Kidney glomerular epithelial cell (primary cell): Measurements from ENCODE around the gene PTPRN2.
"Not testable (repeated sequence)": the region's sequence is repeated elsewhere in the genome, so short reads cannot be mapped to it uniquely, and the experiment has no call there.

Experiments
- DNase-seq: peaks from one replicate; lab custom pipeline; 2025; lab: John Stamatoyannopoulos, UW

The PTPRN2 gene

DNA sequence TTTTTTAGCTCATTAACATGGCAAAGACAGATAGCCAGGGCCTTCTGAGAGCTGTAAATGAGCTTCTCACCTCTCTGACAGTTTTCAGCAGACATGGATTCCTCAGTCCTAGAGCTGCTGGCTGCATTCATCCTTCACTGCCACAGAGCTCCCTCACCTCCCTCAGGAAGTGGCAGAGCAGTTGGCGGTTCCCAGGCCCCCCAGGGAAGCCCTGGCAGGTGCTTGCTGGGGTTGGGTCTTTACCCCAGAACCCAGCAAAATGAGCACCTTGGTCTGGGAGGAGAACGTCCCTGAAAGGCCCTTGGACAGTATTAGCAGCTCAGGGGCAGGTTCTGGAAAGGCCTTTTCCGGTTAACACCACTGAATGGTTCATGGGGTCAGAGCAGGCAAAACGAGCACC, 288.0 kb downstream of the PTPRN2 start:
- DNase-seq: no peak

DNA sequence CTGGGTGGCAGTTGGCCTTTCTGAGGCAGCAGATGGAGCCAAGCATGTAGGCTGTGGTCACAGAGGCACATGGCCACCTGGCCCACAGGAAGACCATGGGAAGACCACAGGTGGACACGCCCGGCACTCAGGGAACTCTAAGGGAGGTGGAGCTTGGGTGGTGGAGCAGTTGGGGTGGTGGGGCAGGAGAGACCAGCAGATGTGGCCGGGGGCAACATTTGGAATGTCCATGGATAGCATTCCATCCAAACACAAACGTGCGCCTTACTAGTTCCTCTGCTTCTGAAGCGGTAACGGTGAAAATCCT, 290.9 kb downstream of the PTPRN2 start:
- no peak for DNase-seq

DNA sequence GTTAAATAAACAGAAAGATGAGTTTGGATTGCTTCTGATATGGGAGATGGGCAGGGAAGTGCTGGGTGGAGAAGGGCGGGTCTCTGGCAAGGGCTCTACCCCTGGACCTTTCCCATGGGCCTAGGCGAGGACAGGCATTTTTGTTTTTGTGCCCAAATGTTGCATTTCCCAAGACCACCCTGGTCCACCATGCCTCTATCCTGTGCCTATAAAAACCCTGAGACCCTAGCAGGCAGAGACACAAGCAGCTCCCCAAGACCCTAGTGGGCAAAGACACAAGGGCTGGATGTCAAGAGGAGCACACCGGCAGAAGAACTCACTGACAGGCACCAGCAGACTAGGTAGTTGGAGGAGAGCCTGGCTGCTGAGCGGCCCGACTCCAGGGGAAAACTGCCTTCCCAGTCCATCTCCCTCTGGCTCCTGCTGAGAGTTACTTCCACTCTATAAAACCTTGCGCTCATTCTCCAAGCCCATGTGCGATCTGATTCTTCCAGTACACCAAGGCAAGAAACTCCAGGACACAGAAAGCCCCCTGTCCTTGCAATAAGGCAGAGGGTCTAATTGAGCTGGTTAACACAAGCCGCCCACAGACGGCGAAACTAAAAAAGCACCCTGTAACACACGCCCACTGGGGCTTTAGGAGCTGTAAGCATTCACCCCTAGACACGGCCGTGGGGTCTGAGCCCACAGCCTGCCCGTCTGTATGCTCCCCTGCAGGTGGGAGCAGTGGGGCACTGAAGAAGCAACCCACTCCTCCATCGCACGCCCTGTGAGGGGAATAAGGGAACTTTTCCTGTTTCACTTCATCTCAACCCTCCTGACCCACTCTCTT, 291.4 kb downstream of the PTPRN2 start:
- no peak for DNase-seq

DNA sequence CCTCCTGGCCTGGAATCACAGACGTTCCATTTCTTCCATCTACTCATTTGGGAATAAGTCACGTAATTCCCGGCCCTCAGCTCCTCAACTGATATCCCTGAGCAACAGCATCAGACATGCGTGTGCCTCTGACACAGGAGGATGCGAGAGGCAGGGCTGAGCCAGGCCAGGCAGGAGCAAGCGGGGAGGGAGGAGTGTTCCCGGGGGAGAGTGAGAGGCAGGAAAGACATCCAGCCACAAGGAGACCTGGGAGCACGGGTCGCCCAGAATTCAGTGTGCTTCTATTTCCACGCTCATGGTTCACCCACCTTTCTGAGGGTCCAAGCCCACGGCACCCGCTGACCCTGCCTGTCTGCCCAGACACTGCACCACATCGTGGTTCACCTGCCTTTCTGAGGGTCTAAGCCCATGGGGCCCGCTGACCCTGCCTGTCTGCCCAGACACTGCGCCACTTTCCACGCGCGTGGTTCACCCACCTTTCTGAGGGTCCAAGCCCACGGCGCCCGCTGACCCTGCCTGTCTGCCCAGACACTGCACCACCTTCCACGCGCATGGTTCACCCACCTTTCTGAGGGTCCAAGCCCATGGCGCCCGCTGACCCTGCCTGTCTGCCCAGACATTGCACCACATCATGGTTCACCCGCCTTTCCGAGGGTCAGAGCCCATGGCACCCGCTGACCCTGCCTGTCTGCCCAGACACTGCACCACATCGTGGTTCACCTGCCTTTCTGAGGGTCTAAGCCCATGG, 293.0 kb downstream of the PTPRN2 start:
- DNase-seq: not testable (repeated sequence)

DNA sequence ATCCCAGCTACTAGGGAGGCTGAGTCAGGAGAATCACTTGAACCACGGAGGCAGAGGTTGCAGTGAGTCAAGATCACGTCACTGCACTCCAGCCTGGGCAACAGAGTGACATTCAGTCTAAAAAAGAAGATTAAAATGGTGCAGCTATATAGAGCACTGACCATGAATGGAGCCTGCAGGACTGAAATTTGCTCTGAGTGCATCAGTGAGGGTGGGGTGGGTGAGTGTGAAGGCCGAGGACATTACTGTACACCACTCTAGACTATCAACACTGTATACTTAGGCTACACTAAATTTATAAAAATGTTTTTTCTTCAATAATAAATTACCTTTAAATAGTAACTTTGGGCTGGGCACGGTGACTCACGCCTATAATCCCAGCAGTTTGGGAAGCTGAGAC, 294.7 kb downstream of the PTPRN2 start:
- no peak for DNase-seq

DNA sequence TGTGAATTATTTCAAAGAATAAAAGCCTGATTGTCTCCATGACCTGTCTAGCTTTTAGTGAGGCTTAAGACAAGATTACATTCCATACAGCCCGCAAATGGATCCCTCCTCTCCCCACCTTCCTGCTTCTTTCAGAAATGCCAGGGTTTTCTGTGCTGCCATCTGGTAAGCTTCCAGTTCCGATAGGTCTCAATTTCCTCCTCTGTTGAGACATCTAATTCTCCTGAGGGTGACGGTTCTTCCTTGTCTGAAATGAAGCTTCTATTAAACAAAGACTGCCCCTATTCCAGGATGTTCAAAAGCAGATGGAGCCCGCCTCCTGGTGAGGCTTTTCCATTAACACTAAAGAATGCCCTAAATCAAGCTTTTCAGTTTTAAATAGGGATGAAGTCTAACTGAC, 295.6 kb downstream of the PTPRN2 start:
- DNase-seq: no peak

DNA sequence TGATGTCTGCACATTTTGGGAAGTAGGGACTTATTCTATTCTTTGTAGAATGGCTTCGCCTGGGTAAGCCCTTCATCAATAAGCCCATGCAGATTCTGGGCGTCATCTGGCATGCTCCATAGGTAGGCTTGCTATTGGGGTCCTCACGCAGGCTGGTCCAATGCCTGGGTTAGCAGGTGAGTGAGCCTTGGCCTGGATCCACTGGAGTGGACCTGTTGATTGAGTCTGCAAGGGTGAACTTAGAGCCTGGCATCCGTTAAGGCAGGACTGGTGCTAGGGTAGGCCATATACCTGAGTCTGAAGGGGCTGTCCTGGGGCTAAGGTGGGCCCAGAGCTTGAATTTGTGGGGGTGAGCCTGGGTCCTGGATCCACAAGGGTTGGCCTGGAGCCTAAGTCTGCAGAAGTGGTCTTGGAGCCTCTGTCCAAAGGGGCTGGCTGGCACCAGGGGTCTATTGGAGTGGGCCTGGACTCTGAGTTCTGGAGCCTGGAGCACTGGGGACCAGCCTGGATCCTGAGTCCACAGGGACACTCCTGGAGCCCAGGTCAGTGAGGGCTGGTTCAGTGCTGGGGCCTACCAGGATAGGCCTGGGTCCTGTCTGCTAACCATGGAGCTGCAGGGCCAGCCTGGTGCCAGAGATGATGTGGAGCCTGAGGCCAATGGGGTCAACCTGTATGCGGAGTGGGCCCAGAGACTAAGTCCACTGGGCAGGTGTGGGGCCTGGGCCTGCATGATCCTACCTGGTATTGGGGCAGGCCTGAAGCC, 297.7 kb downstream of the PTPRN2 start:
- DNase-seq: no peak

DNA sequence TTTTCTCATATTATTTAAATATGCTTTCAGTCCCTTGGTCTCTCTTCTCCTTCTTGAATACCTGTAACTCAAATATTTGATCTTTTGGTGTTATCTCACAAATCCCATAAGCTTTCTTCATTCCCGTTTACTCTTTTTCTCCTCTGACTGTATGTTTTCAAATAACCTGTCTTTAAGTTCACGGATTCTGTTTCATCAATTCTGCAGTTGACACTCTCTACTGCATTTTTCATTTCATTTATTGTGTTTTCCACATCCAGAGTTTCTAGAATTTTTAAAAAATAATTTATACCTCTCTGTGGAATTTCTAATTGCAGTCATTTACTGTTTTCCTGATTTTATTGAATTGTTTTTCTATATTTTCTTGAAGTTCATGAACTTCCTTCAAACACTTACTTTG, 298.4 kb downstream of the PTPRN2 start:
- DNase-seq: no peak

DNA sequence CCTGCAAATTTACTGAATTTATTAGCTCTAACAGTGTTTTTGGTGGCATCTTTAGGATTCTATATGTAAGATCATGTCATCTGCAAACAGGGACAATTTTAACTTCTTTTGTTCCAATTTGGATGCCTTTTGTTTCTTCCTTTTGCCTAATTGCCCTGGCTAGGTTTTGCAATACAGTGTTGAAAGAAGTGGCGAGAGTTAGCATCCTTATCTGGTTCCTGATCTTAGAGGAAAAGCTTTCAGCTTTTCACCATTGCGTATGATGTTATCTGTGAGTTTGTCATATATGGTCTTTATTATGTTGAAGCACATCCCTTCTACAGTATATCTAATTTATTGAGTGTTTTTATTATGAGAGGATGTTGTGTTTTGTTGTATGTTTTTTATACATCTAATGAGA, 301.4 kb downstream of the PTPRN2 start:
- no peak for DNase-seq

DNA sequence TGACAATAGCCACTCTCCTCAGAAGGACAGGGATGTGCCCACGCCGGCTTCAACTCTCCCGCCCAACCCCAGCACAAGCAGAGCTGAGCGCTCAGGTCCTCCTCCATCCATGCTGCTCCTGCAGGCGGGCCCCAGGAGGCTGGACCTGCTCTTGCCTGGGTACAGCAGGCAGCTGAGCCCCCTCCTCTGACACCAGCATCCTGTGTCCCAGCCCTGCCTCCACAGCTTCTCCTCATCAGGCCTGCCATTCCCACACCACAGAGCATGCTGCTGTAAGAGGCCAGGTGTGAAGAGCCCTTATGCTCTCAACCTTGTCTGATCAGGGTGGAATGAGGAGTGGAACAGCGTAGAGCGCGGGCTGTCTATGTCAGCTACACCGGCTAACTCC, 302.2 kb downstream of the PTPRN2 start:
- DNase-seq: no peak

DNA sequence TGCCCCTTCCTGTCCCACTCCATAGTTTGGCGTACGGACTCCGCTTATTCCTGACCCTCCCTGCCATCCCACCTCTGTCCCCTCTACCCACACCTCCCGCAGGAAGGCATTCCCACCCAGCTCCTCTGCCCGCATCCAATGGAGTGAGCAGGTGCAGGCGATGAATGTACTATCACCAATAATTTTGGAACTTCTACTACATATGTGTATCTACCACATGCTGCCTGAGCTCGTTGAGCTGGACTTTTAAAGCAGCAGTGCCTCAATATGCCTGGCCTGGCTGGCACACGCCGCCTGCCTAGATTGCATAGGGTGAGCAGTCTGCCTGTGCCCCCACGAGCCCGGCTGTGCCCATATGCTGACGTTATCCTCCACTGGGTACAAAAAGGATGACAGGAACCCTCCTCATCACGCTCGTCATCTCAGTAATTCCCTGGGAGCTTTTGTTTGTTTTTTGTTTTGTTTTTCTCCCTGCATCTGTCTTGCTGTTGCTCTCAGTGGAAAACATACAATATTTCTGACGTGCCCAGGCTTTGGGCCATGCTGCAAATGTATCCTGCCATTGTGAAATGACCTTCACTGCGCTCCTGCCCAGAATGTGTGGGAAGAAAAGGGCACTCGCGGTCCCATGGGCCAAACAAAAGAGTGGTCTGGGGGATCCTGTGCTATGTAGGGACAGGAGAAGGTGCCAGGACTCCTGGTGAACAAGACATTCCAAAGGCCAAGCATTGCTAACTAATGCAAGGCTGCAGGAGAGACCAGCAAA, 302.8 kb downstream of the PTPRN2 start:
- no peak for DNase-seq

DNA sequence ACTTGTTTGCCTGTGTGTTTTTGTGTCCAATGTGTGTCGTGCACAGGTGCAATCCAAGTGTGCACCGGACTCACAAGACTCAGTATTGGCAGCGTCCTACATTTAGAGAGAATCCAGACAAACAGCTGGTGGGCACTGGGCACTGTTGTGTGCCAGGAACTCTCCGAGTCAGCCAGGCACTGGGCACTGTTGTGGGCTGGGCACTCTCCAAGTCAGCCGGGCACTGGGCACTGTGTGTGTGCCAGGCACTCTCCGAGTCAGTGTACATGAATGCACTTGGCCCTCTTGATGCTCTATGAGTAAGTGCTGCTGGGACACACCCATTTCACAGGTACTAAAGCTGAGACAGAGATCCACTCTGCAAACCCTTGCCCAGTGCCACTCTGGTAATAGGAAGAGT, 303.5 kb downstream of the PTPRN2 start:
- DNase-seq: no peak

DNA sequence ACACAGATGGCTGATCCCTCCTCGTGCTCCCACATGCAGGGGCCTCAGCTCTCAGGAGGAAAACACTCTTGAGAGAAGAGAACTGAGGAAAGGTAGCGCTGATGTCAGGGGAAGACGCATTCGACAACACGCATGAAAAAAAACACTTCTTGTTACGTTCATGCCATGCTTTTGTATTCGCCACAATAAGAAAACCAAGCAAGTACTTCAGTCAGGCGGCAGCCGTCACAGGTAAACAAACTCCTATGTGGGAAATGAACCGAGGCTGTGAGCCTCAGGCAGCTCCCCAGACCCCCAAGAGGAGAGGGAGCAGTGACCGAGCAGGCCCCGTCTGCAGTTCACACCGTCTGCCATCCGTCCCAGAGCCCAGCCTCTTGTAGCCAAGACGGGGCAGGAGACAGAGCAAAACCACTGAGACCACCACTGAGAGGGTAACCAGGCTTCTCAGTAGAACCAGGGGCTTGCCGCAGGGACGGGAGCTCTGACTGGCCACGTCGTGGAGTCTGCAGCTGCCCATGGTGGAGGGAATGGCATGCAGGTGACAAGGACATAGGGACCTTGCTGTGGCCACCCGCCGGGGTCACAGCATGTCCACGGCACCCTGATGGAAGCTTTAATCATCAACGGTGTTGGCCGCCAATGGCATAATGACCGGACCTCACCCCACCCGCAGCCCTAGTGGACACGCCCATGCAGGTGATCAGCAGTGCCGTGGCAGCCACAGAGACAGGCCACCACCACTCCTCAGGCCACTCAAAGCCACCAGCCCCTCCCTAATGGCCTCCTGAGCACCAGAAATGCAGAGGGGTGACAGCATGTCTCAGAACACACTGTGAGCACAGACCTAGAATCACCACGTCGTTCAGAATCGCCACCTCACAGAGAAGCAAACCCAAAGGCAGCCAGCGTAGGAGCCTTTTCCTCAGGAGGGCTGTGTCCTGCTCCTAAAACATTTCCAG, 304.3 kb downstream of the PTPRN2 start:
- no peak for DNase-seq

DNA sequence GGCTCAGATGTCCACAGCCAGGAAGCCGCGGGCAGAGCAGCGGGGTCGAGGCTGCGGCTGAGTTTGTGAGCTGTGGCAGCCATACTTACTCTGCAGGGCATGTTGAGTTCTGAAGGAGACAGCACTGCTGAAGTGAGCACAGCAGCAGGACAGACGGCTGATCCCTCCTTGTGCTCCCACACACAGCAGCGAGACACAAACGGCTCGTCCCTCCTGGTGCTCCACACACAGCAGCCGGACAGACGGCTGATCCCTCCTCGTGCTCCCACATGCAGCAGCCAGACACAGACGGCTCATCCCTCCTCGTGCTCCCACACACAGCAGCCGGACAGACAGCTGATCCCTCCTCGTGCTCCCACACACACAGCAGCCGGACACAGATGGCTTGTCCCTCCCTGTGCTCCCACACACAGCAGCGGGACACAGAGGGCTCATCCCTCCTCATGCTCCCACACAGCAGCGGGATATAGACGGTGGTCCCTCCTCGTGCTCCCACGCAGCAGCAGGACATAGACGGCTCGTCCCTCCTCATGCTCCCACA, 305.1 kb downstream of the PTPRN2 start:
- no peak for DNase-seq

DNA sequence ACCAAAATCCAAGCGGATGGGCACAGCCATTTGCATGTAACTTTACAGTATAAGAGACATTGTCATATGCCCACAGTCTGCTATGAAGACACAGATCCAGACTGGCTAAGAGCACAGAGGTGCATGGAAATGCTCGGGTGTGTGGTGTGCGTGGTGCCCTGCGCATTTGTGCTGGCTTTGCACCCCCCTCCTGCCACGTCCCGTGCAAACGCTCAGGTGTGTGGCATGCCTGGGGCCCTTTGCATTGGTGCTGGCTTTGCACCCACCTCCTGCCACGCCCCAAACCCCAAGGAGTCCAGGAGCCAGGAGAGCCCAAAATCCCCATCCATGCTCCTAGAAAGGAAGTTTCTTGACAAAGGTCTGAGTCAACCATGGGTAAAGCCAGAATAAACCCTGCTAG, 306.2 kb downstream of the PTPRN2 start:
- DNase-seq: no peak

DNA sequence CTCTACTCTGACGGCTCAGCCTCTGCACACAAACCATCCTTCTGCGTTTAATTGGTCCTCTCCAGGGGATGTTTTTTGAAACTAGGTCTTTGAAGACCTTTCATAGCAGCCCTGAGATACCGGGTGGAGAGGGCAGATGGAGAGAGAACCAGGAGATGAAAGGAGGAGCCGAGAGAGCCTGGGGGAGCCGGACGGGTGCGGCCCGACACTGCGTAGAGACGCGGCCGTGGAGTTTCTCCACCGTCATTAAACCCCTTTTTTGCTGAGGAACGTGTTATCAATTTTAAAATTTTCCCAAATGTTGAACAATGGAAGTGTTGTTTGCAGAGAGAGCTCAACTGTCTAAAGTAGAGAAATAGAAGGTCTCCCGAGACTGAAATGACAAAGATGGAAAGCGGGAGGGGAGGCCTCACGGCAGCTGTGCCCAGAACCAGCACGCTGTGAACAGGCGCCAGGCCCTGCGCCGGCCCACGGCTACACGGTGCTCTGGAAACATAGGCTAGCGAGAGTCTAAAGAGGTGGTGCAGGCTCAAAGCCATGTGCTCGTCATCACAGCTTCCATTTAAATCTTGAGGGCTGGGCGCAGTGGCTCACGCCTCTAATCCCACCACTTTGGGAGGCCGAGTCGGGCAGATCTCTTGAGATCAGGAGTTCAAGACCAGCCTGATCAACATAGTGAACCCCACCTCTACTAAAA, 307.0 kb downstream of the PTPRN2 start:
- no peak for DNase-seq

DNA sequence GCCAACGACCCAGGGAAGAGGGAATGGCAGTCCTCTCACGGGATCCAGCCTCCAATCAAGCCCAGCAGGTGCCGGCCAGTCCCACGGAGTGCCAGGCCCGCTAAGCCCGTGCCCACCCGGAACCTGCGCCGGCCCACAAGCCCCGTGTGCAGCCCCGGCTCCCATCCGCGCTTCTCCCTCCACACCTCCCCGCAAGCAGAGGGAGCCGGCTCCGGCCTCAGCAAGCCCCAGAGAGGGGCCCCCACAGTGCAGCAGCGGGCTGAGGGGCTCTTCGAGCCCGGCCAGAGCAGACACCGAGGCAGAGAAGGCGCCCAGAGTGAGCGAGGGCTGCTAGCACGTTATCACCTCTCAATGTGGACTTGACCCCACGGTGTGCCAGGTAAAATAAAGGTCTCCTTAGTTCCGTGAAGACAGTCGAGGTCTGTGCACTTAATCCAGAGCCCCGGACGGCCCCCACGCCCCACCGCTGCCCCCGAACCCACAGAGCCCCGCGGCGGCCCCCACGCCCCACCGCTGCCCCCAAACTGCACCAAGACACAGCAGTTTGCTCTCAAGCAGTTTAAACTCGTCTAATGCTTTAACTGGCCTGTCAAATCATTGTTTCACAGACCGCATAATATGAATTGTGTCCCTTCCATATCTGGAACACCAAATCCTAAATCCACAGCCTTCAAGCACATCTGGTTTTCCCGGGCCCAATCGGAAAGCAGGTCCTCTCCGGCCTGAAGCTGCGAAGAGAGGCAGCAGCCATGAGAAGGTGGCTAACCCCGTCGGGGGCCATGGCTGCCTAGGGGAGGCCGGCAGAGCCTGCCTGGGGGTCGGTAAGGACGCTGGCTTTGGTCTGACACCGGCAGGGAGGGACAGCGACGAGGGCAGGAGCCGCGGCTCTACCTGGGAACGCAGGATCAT, 307.8 kb downstream of the PTPRN2 start:
- DNase-seq: no peak

DNA sequence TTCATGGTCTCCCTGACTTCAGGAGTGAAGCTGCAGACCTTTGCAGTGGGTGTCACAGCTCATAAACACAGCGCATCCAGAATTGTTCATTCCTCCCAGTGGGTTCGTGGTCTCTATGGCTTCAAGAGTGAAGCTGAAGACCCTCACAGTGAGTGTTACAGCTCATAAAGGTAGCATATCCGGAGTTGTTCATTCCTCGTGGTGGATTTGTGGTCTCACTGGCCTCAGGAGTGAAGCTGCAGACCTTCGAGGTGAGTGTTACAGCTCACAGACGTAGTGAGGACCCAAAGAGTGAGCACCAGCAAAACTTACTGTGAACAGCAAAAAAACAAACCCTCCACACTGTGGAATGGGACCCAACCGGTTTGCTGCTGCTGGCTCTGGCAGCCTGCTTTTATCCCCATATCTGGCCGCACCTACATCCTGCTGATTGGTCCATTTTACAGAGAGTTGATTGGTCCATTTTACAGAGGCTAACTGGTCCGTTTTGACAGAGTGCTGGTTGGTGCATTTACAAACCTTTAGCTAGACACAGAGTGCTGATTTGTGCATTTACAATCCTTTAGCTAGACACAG, 308.8 kb downstream of the PTPRN2 start:
- no peak for DNase-seq
